Neural crest cell (in vitro differentiated cells): ENCODE results near the gene KCNT2. TPM values are rescaled to one million over a fixed set of nuclear protein-coding genes. Genes with fewer than 3 reads are reported as not detected.

Source experiments
- DNase-seq: peaks from one replicate; pipeline ENCODE4 v3.0.0; 2021; ENCODE audit warnings: low read depth, mixed read lengths, low spot score
- H3K27ac Mint-ChIP-seq: one replicate; pipeline ENCODE4 v1.8.0; 2021; ENCODE audit warnings: mild to moderate bottlenecking, mixed read lengths; ENCODE audit not compliant: unreplicated experiment
- H3K27me3 Mint-ChIP-seq: 2 replicates; pipeline ENCODE4 v1.8.0; 2021; ENCODE audit warnings: low read depth, mild to moderate bottlenecking, mixed read lengths
- H3K36me3 Mint-ChIP-seq: 2 replicates; pipeline ENCODE4 v1.8.0; 2021; ENCODE audit warnings: low read depth, mild to moderate bottlenecking, mixed read lengths
- H3K4me1 Mint-ChIP-seq: 2 replicates; pipeline ENCODE4 v1.8.0; 2021; ENCODE audit warnings: mixed read lengths
- H3K4me3 Mint-ChIP-seq: one replicate; pipeline ENCODE4 v1.8.0; 2021; ENCODE audit warnings: mild to moderate bottlenecking, mixed read lengths
- H3K9me3 Mint-ChIP-seq: 2 replicates; pipeline ENCODE4 v1.8.0; 2021; ENCODE audit warnings: mixed read lengths
- CTCF ChIP-seq: fragments of 200-600 bp; sonication (generic); conservative IDR thresholded peaks from 2 replicates; pipeline ENCODE4 v1.5.0; 2021; ENCODE audit warnings: antibody characterized with exemption, mild to moderate bottlenecking
- total RNA-seq: library from RNA; stranded (reverse); gene quantifications from 2 replicates; pipeline ENCODE4 v1.2.1, GENCODE V29; 2021

KCNT2 gene
- total RNA-seq, 1 donor from 2014 or later: 12.6 TPM

- no peak for DNase-seq
- H3K4me3 Mint-ChIP-seq: no peak overlapping the region
- no peak overlapping the region for H3K27ac Mint-ChIP-seq
- no peaks in the 10 kb centered on the region for H3K36me3 Mint-ChIP-seq
- no peaks in the 10 kb centered on the region for H3K27me3 Mint-ChIP-seq
- H3K9me3 Mint-ChIP-seq: no peaks in the 10 kb centered on the region
- no peak for TF ChIP-seq CTCF
- H3K4me1 Mint-ChIP-seq: no peaks in the 10 kb centered on the region
These were observed 284.4 kb downstream of the KCNT2 start for GRCh38 chr1:196323869-196324268.

GRCh38 chr1:196319301-196319700 is 288.9 kb downstream of the KCNT2 start:
- no peak overlapping the region for H3K27ac Mint-ChIP-seq
- DNase-seq: no peak
- no peak for TF ChIP-seq CTCF
- no peaks in the 10 kb centered on the region for H3K9me3 Mint-ChIP-seq
- no peak overlapping the region for H3K4me3 Mint-ChIP-seq
- no peaks in the 10 kb centered on the region for H3K36me3 Mint-ChIP-seq
- H3K27me3 Mint-ChIP-seq: no peaks in the 10 kb centered on the region
- no peaks in the 10 kb centered on the region for H3K4me1 Mint-ChIP-seq

DNA sequence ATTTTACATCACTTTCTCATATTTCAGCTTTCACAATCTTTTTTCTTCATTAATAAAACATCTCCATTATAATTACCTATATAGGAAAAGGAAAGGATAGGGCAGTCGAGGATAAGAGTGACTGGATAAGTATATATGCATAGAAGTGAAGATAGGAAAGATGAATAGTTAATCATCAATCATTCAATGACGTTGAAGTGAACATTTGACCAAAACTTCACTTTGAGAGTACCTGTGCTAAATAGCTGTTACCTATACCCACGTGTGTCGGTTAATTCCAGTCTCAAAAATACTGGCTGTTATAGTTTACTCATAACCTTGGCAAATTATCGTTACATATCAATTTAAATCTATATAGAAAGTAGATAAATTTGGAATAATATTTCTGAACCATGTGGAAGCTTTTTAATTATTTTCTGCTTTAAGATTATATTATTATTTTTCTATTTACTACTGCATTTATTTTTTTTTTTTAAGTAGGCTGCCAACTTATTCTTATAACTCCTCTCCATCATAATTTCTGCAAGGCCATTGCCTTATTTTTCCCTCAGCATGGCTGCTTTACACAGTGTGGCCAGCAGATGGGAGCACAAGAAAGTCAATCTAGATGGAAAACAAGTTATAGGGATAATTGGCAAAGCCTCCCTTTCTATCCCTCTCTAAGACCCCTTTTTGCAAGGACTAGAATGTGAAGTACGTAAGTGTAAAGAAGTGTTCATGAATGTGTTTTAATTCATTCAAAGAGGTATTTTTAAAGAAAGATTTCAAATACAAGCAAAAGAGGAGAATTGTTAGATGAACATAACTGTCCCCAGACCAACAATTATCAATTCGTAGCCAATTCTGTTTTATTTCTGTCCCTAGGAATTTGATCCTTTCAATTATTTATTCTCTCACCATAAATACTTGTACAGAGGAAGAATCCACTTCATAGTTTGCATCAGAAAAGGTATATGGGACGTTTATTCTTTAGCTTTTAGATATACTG is 290.4 kb downstream of the KCNT2 start:
- H3K4me3 Mint-ChIP-seq: no peak overlapping the region
- no peaks in the 10 kb centered on the region for H3K4me1 Mint-ChIP-seq
- no peak overlapping the region for H3K27ac Mint-ChIP-seq
- H3K27me3 Mint-ChIP-seq: no peaks in the 10 kb centered on the region
- H3K9me3 Mint-ChIP-seq: no peaks in the 10 kb centered on the region
- TF ChIP-seq CTCF: peak; percentile 74
- H3K36me3 Mint-ChIP-seq: peaks cover under 1% of the 10 kb centered on the region
- peak; percentile 18 for DNase-seq

GRCh38 chr1:196312739-196313138 is 295.5 kb downstream of the KCNT2 start:
- no peak for DNase-seq
- Mint-ChIP-seq H3K27ac (no peak overlapping the region), H3K36me3 (peaks cover 2% of the 10 kb centered on the region), H3K4me1 (no peaks in the 10 kb centered on the region), H3K9me3 (no peaks in the 10 kb centered on the region), H3K4me3 (no peak overlapping the region), H3K27me3 (no peaks in the 10 kb centered on the region)
- no peak for TF ChIP-seq CTCF

DNA sequence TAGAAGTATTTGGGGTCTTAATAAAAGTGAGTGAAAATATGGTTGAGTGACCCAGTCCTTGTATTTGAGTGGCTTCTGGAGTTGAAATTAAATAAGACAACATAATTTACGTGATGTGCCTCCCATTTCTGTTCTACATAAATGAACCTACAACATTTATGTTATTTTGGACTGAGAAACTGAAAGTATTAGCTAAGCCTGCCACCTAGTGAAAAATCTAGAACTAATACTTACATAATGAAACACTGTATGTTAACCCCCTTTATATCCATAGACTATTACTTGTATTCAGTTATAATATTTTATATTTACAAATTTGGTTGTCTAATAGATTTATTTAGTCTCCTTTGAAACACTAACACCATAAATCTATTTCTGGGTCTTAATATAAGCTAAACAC is 298.9 kb downstream of the KCNT2 start:
- no peaks in the 10 kb centered on the region for H3K27me3 Mint-ChIP-seq
- H3K4me3 Mint-ChIP-seq: no peak overlapping the region
- no peaks in the 10 kb centered on the region for H3K4me1 Mint-ChIP-seq
- no peak overlapping the region for H3K27ac Mint-ChIP-seq
- H3K36me3 Mint-ChIP-seq: peaks cover 2% of the 10 kb centered on the region
- DNase-seq: no peak
- H3K9me3 Mint-ChIP-seq: no peaks in the 10 kb centered on the region
- TF ChIP-seq CTCF: peak; percentile 63
